AG09309 (cell line): ENCODE measurements around the gene SRPRB.

Experiments used
- DNase-seq: peaks from one replicate; pipeline ENCODE4 v3.0.0-alpha.2; 2010; ENCODE audit warnings: low read depth
- H3K4me3 ChIP-seq: 2 replicates; pipeline ENCODE4 v1.5.1; 2011; ENCODE audit warnings: mild to moderate bottlenecking, low read depth, low read length, moderate library complexity; ENCODE audit not compliant: control insufficient read depth
- TF ChIP-seq, protein P1 (sequence below): IDR thresholded peaks from 2 replicates; pipeline ENCODE4 v1.5.1; 2011; ENCODE audit warnings: mild to moderate bottlenecking, low read depth, low read length, inconsistent platforms; ENCODE audit not compliant: insufficient read depth, control insufficient read depth; ENCODE audit errors: missing control alignments

Gene SRPRB

DNA sequence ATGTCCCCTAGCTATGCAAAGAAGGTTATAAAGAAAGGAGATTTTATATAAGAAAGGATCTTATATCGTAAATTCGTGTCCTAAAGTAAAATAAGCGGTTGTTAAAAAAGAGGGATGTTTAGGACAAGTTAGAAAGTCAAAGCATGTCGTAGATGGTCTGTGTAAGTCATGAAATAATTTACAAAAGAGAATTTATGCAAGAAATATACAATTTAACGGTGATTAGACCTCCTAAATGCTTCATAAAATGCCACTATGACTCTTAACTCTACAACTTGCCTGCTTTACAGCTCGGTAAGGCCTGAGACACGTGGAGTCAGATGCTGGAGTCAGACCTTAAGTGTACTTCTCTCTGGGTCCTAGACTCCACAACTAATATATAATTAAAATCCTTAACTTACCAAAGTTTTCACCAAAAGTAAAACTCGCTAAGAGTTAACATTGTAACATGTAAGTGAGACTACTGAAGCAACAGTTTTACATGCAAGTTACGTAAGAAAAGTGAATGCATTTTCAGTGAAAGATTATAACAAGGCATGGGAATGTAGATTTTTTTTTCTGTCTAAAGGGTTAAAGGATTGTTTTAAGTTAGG is 13.3 kb upstream of the SRPRB start:
- no peak overlapping the region for H3K4me3 ChIP-seq
- TF ChIP-seq, protein P1, sequence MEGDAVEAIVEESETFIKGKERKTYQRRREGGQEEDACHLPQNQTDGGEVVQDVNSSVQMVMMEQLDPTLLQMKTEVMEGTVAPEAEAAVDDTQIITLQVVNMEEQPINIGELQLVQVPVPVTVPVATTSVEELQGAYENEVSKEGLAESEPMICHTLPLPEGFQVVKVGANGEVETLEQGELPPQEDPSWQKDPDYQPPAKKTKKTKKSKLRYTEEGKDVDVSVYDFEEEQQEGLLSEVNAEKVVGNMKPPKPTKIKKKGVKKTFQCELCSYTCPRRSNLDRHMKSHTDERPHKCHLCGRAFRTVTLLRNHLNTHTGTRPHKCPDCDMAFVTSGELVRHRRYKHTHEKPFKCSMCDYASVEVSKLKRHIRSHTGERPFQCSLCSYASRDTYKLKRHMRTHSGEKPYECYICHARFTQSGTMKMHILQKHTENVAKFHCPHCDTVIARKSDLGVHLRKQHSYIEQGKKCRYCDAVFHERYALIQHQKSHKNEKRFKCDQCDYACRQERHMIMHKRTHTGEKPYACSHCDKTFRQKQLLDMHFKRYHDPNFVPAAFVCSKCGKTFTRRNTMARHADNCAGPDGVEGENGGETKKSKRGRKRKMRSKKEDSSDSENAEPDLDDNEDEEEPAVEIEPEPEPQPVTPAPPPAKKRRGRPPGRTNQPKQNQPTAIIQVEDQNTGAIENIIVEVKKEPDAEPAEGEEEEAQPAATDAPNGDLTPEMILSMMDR = no peak
- no peak for DNase-seq

DNA sequence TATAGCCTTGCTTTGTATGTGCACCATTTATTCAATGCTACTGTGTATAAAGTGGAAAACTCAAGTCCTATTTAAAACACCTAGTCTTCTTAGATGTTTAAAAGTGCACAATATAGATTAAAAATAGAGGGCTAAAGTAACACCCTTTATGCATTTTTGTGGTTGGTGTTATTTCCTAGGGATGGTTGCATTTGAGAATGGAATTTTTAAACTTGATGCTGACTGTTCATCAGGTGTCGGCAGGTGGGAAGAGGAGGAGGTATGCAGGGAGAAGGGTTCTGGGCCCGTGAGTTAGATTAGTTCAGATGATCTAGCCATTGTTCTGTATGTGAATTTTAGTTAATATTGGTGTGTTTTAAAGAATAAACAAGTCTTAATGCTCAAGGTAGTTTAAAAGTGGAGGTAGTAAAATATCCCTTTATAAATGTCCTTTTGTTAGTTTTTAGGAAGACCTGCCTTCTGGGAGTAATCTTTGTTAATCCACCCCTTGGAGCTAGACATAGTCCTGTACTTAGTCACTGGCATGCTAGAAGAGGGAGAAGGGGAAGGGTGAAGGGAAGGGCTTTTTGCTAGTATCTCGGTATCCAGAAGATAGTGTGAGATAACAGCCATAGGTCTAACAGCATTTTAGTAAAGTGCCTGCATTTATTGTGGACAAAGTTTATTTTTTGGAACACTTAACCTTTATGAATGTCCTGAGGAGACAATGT is 8.1 kb upstream of the SRPRB start:
- TF ChIP-seq, protein P1 = no peak
- no peak for DNase-seq
- no peak overlapping the region for H3K4me3 ChIP-seq

DNA sequence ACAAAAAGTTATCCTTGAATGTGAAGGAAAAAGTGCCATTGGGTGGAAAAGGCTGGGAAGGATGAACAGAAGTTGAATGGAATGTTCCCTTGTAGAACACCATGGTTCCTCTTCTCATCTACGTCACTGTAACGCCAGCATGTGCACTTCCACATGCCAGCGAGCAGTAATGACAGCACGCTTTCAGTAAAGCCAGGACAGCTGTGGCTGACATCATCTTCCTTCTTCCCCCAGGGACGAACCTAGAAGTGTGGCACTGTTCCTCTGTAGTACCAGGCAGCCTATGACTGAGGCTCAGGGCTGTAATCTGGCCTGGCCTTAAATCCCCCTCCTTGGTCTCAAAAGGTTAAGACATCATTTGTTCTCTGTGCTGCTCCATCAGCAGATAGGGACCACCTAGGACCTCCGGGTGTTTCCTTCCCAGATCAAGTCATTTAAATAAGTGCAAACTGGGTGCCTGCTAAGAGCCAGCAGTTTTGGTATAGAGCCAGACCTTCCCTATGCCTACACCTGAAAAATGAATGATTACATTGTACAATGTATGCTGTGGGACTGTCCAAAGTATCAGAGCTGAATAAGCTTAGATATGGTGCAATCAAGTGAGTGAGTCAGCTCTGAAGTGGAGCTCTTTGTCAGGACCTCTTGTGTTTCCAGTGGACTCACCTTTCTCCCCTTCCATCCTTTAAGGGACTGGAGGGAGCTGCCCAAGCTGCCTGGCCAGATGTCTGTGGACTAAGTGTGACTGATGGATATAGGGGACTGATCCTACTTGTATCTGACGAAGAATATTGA is 5.6 kb upstream of the SRPRB start:
- DNase-seq = no peak
- H3K4me3 ChIP-seq = no peak overlapping the region
- TF ChIP-seq, protein P1 = no peak

DNA sequence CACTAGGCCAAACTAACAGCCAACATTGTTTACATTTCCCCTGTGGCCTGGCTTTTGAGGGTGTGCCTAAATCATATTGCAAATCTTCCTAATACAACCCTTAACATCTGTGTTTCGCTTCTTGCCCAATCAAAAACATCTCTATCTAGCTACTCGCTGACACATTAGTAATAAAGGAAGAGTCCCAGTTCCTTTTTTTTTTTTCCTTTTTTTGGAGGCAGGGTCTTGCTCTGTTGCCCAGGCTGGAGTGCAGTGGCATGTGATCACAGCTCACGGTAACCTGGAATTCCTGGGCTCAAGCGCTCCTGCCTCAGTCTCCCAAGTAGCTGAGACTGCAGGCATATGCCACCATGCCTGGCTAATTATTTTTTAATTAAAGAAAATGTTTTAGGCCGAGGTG is 2.1 kb upstream of the SRPRB start:
- H3K4me3 ChIP-seq = no peak overlapping the region
- DNase-seq = no peak
- TF ChIP-seq, protein P1 = no peak

DNA sequence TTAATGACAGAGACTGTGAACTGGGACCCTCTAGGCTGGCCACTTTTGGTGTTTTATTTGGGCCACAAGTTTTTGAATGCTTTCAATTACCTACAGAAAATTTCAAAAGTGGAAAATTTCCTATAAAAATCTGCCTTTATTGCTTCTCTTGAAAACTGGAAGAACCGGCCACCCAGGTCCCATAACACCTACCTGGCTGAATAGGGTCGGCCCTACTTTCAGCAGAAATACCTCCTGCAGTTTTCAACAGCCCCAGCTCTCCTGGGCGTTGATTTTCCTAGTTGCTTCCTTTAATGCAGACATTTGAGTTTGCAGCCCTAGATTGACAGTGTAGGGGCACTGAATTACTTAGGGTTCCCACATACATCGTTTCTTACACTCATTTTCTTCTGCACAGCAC is 719 bp upstream of the SRPRB start:
- H3K4me3 ChIP-seq = no peak overlapping the region
- TF ChIP-seq, protein P1 = no peak
- DNase-seq = no peak

DNA sequence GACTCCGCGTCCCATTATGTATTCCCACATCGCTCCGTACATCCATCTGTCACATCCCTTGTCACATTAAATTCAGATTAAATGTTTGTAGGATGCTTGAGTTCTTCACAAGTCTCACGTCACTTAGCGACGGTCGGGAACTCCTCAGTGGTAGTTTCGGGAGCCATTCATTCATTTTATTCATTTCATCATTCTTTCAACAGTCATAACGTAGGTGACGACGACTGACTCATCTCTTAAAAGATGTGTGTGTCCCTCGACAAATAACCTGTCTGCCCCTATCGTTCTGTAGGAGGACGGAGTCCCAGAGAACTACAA is 272 bp upstream of the SRPRB start:
- peak overlapping the region; percentile 100 for H3K4me3 ChIP-seq
- DNase-seq = no peak
- TF ChIP-seq, protein P1 = no peak
